Right kidney (tissue), 1 donor: Measurements from ENCODE around the gene RALGDS.
"Not testable (repeated sequence)": the region's sequence is repeated elsewhere in the genome, so short reads cannot be mapped to it uniquely, and the experiment has no call there.

Experiments
- DNase-seq: peaks from one replicate; pipeline ENCODE4 v3.0.0-alpha.2; 2016

RALGDS gene

DNA sequence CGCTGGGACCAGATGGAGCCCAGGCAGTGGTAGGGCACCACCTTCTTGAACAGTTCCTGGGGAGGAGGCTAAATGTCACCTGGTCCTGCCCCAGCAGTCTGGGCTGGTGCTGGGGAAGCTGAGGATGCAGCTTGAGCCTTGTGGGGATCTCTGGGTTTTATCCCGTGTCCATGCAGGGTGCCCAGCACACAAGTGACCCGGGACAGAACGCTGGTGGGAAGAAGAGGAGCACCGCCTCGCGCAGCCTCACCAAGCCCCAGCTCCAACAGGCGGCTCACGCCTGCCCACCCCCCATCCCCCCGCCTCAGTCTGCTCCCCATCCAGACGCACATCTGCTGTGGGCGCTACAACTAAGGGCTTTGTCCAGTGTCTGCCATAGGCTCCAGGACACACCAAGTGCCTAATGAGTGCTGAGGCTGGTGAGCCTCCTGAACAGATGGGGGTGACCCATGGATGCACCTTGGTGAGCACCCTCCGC, 13.8 kb downstream of the RALGDS start:
- DNase-seq = no peak

DNA sequence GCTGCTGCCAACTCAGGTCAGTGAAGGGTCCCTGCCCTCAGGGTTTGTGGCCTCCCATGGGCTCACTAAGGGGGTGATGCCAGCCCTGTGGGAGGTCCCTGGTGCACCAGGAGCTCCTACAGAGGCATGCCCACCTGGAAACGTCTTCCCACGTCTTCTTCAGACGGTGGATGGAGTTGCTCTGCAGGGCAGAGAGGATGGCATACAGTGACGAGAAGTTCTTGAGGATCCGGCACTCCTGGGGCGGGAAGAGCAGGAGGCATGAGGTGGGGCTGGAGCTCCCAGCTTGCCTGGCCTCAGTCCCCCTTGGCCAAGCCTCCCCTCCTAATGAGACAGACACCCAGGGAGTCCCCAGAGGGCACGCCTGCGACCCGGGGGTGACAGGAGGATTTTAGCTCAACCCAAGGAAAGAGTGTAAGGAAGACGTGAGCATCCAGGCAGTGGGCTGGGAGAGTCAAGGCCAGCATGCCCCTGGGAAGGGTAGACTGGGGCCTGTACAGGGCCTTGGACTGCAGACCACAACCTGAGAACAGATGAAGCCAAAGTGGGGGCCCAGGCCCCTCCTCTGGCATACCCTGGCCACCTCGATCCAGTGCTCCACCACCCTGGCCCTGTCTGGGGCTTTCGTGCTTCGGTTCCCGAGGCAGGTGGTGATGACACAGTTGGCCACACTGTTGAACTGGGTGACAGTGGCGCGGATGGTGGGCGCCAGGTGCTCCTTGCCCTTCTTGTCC, 14.4 kb downstream of the RALGDS start:
- no peak for DNase-seq

DNA sequence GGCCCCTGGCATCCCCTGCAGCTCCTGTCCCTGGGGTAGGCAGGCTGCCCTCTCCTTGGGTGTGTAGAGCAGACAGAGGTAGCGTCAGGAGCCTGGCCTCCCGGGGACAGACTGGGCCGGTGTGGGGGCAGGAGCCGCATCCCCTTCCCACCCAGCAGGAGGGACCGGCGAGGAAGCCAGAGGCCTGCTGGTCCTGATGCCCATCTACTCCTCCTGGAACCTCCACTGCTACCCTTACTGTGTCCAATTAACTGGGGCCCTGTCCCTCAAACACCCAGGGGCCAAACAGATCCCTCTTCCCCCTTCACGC, 15.6 kb downstream of the RALGDS start:
- no peak for DNase-seq

DNA sequence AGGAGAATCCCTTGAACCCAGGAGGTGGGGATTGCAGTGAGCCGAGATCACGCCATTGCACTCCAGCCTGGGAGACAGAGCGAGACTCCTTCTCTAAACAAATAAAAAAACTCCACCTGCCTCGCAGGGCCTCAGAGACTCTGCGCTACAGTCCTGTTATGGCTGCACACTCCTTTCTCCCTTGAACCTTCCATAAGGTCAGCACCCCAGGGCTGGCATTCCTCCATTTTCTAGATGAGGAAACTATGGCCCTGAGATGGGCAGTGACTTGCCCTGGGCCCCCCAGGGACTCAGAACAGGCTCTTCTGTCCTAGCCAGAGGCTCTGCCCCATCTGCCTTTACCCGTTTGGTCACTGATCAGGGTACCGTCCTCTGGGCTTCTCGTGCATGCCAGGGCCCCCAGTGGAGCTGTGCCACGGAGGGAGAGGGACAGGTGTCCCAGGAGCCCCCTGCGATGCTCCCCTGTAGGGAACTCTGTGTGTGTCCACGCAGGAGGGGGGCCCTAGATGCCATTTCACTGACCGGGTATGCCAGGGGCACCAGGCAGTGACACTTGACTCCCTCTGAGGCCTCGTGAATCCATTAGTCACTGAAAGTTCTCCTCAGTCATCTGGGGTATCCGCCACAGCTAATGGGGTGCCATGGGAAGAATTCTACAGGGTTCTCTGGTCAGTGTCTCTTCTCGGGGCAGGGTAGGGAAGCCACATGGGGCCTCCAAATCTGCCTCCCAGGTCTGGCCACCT, 16.2 kb downstream of the RALGDS start:
- no peak for DNase-seq

DNA sequence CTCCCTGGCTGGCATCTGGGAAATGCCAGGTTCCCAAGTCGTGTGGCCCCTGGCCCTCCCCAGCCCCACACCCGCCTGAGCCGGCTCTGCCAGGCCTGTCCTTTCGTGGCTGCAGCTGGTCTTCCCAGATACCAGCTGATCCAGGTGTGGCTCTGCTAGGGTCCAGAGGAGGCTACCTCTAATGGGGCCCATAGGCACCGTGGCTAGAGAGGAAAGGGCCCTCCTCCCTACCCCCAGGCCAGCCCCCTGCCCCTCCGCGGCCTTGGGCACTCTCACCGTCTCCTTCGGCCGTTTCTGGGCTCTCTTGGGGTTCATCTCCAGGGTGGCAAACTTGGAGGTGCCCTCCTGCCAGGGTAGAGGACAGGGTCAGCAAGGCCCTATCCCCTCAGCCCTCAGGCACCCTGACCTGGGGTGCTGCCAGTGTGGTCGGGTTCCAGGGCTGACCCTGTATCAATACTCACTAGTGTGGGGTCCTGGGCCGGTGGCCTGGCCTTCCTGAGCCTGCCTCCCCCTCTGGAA, 17.0 kb downstream of the RALGDS start:
- DNase-seq = no peak

DNA sequence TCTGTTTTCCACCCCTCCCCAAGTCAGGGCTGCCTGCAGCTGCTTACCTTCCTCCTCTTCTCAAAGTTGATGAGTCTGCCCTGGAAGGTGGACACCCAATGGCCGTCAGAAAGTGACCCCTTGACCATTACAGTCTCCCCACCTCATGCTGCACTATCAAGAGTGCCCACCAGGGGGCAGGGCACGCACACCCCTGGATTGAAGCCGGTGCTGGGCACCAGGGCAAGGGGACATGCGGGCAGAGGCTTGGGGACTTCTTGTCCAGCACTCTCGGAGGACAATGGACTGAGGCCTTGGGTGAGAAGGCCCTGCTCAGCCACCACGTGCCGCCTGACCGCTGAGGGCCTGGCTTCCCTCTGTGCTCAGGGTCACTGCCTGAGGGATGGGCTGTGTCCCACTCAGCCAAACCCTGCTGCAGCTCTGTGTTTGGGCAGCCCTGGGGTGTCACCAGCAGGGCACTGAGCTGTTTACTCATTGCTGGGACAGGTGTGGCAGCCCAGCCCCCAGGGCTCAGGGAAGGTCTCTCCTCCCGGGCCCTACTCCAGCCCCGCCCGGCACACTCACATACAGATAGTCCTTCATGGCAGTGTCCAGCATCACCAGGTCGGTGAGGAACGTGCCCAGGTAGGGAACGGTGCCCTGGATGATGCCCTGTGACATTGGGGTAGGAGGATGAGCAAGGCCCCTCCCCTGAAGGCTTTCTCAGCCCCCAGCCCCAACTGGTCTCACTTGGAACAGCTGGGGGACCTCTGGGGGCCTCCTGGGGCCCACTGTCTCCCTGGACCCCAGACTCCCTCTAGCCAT, 17.7 kb downstream of the RALGDS start:
- DNase-seq = peak; percentile 63

DNA sequence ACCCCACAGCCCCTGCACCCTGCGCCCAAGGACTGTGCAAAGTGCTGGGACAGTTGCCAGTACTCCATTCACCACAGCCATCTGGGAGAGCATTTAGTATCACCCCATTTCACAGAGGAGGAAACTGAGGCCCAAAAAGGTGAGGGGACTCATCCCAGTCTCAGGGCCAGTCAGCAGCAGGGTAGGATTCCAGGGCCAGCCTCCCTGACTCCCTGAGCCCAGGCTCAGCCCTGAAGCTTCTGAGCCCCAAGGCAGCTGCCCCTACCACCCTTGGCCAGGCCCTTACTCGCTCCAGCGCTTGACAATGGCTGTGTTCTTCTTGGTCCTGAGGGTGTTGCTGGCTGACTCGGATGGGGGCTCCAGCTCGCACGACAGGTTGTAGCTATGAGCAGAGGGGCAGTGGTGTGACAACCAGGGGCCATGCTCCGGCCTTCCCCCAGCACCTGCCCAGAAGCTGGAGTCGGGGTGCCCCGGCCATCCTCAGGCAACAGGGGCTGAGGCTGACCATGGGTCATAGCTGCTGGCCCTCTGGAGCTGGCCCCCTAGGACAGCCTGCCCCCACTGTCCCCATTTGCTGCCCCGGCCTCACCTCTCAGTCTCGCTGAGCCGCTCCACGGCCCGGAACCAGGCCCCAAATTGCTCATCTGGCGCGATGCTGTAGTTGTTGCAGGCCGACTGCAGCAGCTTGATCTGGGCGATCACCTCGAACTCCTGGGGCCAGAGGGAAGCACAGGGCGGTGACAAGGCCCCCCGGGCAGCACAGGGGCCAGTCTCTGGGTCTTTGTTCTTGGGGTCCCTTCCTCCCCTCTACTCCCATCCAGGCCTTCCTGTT, 18.6 kb downstream of the RALGDS start:
- DNase-seq = no peak

DNA sequence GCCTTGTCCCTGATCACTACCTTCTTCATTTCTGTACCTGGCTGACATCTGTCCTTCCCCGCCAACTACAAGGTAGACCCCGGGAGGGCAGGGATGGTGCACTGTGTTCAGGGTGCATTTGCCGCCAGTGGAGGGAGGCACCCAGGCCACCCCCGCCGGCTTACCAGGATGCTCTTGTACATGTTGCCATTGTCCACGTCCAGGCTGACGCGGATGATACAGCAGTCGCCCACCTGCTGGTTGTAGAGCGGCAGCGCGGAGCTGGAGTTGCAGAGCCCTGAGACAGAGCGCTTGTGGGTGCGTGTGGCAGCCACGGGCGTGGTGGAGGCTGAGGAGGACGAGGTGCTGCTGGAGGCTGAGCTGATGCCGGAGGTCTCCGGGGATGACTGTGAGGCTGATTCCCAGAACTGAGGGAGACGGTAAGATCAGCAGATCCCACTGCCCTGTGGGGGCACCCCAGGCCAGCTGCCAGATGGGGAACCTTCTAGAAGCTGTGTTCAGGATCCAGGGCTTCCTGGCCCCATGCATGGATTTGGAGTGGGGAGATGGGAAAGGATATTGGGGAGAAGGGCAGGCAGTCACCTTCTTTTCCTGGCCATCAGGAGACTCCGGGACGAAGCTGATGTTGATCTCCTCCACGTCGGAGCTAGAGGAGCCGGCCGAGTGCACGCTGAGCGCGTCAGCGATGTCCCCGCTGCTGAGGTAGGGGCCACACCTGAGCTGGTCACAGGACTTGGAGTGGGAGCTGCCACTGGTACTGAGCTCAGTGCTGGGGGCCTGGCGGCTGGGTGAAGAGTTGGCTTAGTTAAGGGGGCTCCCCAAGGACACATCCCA, 19.5 kb downstream of the RALGDS start:
- no peak for DNase-seq

DNA sequence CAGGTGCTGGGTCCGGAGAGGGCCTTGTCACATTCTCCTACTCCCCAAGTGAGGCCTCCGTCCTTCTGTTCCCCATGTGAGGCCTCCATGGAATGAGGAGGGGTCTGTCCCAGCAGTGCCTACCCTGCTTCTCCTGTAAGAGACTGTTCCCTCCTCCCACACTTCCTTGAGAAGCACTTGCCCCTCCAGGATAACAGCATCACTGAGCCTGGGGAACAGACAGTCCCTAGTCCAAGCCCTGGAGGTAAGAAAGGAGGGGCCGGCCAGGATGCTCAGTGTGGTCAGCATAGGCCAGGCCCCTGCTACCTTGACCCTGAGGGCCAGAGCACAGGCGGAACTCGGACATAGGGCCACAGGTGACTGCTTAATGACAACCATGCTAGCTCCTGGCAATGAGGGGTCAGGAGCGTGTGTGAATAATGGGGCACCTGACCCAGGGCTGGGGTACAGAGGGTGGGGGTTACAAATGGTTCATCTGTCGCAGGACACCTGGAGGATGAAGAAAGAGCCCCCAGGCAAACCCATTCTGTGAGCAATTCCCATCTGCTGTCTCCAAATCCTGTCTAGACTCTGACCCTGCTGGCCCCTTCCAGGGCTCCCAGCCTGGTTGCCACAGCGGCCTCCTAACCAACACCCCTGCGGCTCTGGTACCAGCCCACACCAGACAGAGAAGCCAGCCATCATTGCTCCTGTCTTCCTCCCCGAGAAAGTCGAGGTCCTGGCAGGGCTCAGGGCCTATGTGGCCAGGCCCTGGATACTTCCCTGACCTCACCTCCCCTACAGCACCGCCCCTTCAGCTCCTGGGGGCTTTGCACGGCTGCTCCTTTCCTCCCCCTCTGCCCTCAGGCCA, 20.3 kb downstream of the RALGDS start:
- no peak for DNase-seq

DNA sequence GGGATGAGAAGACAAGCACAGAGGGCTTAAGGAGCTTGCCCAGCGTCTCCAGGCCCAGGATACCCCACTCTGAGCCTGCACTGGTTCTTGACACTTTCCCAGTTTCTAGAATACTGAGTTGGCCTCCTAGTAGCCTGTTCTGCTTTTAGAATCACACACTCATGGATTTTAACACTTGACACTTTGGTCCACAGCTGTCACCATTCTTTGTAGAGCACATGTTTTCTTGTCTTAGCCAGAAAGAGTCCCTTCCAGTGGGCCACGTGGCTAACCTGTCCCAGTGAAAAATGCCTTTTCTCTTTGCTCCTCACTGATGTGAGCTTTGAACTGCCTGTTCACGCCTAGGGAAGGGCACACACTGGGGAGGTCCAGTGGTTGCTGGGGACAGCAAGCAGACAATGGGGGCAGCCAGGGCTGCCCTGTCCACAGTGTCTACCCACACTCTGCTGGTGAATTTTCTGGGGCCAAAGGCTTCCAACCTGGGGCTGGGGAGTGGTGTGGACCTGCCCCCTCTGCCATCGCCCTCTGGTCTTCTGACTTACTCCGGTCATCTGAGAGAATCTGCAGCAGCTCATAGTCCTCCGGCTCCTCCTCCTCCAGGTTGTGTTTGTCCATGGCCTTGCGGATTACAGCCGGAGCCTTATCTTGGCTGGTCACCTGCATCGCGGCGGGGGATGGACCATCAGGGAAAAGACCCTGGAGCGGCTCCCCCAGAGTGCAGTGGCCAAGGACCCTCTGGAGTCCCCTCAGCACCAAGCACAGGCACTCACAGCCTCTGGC, 21.1 kb downstream of the RALGDS start:
- no peak for DNase-seq

DNA sequence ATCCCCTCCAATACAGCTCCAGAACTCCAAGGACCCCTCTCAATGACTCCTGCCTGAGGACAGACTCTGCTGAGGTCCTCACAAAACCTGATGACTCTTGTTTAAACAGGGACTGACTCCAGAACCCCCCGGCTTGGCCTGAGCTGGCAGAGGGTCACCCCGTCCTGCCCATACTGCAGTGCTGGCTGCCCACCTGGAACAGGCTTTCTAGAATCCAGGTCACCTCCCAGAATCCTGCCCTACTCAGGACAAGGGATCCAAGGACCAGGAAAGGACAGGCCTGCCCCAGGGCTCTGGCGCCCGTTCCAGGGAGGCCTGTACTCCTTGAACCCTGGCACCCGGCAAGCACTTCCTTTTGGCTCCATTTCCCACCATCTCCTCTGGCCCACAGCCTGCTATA, 22.2 kb downstream of the RALGDS start:
- no peak for DNase-seq

DNA sequence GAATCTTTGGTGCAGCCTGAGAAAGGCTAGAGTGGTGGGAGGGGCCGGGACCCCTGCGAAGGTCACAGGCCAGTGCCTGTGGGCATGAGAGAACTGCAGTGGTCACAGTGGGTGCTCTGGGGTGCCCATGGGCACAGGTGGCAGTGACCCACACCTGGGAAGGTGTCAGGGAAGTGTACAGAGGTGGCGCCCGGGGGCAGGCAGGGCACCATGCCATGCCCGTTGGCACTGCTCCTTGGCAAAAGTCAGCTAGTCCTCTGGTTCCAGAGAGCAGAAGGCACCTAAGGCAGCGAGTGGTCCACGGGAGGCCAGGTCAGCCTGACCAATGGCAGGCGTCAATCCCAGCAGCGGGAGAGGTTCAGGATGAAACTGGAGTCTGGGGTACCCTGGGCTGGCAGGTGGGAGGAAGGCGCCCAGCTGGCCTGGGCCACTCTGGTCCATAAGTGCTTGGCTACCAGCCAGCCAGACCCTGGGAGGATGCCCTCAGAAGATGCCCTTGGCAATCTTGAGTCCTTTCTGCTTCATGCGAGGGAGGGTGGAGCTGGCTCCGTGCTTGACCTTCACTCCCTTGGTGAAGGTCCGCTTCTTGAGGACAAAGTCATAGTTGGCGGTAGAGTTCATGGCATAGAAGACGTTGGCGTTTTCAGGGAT, 22.8 kb downstream of the RALGDS start:
- DNase-seq = no peak

DNA sequence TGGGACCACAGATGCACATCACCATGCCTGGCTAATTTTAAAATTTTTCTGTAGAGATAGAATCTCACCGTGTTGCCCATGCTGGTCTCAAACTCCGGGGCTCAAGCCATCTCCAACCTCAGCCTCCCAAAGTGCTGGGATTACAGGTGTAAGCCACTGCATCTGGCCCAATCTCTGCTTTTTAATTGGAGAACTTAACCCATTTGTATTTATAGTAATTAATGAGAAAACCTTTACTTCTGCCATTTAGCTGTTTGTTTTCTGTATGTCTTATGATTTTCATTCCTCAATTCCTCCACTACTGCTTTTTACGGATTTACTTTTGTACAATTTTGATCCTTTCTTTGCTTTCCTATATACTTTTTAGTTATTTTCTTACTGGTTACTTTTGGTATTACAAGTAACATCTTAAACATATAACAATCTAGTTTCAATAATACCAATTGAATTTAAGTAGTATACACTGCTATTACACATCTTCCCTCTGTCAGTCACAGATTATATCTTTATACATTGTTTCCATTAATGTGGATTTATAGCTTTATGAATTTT, 26.1 kb downstream of the RALGDS start:
- DNase-seq = no peak

DNA sequence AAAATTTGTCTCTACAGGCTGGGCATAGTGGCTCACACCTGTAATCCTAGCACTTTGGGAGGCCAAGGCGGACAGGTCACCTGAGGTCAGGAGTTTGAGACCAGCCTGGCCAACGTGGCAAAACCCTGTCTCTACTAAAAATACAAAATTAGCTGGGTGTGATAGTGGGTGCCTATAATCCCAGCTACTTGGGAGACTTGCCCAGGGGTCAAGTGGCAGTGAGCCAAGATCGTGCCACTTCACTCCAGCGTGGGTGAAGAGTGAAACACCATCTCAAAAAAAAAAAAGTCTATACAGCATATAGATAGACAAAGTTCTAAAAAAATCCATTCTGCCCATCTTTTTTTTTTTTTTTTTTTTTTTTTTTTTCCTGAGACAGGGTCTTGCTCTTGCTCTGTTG, 26.7 kb downstream of the RALGDS start:
- DNase-seq = not testable (repeated sequence)

DNA sequence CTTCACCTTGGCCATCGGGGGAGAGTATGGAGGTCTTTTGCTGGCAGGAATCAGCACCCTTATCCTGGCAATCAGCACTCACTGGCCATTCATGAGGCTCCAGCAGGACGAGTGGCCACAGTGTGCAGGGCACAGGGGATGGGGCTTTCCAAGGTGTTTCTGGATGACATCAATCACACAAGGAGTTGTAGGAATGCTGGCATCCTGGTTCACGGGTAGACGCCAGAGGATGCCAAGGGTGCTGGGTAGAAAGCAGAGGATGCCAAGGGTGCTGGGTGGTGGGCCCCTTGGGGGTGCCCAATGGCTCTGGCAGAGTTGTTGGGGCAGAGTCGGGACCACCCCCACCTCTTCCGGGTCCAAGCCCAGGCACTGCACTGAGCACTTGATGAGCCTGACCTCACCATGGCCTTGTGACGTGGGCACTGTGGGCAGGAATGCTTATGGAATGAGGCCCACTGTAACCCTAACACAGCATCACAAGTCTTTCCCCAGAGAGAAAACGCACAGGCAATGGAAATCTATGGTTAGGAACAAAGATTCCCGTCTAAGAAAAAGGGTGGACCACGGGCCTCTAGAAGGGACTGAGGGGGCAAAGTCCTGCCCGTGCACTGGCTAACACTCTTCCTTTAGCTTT, 30.2 kb downstream of the RALGDS start:
- no peak for DNase-seq

DNA sequence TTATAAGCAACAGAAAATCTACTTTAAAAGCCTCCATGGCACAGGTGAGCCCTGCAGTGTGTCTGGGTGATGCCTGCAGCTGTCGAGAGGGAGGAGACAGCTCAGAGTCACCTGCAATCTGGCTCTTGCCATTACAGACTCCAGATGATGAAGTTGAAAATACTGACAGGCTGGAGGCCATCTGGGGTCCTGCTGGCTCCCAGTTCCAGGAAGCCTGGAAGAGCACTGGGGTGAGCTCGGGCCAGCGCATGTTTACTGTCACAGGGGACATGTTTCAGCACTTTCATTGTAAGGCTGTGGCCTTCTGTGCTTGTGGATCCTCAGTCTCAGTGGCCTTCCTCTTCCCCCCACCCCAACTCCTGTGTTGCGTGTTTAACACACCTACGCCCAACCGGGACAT, 30.9 kb downstream of the RALGDS start:
- DNase-seq = no peak

DNA sequence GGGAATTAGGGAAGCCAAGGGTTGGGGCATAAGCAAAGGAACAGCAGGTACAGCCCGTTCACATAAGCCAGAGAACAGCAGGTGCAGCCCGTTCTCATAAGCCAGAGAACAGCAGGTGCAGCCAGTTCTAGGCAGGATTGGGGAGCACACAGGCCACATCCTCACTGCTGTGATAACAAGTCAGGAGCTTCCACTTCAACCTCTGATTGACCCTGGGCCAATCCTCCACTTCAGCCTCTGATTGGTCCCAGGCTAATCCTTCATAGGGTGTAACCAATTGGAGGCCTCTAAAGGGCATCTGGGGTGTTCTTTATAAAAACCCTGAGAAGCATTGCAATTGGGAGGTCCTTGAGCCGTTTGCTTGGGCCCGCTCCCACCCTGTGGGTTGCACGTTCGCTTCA, 31.8 kb downstream of the RALGDS start:
- no peak for DNase-seq

DNA sequence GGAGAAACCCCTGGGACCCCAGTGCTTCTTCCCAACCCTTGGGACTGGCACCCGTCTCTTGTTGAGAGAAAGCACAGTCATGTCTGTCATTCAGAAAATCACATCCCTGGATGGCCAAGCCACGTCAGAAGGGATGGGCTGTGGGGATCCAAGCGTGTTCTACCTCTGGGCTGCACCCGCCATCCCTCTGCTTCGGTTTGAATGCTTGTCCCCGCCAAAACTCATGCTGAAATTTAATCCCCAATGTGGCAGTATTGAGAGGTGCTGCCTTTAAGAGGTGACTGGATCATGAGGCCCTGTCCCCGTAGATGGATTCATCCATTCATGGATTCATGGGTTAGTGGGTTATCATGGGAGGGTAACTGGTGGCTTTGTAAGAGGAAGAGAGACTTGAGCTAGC, 32.3 kb downstream of the RALGDS start:
- no peak for DNase-seq
